GM12878 (cell line): Measurements from ENCODE around the gene PCDHB11. TPM values are rescaled to one million over a fixed set of nuclear protein-coding genes. Genes with fewer than 3 reads are reported as not detected.
"Not testable (repeated sequence)": the region's sequence is repeated elsewhere in the genome, so short reads cannot be mapped to it uniquely, and the experiment has no call there.

ENCODE experiments used
- ATAC-seq: fragments of 200-7000 bp; cut with Tn5 transposase; 3 replicates; pipeline ENCODE4 v1.9.1; 2020; ENCODE audit warnings: mild to moderate bottlenecking, moderate library complexity
- BruUV-seq: library from RNA; stranded (reverse); fragments of 400-500 nt; replicated peaks from 2 replicates; lab custom pipeline; 2021; lab: Mats Ljungman, UMichigan
- CTCF ChIA-PET: fragments of 300-600 bp; sonication (Branson Sonifier 250); formaldehyde crosslinking; extraction: SDS; loops from one replicate; lab custom pipeline; 2021; ENCODE audit warnings: inconsistent platforms; lab: Yijun Ruan, JAX
- POLR2A ChIA-PET: fragments of 350-600 bp; formaldehyde crosslinking; extraction: SDS; loops from one replicate; lab custom pipeline; 2021; ENCODE audit warnings: inconsistent platforms; lab: Charles Lee
- RAD21 ChIA-PET: fragments of 300-600 bp; sonication (Branson Sonifier 250); formaldehyde crosslinking; loops from one replicate; lab custom pipeline; 2023; ENCODE audit warnings: antibody characterized with exemption; ENCODE audit not compliant: unreplicated experiment; lab: Charles Lee
- SMC1A ChIA-PET: fragments of 300-600 bp; sonication (Branson Sonifier 250); formaldehyde crosslinking; loops from one replicate; lab custom pipeline; 2023; ENCODE audit not compliant: unreplicated experiment, uncharacterized antibody; lab: Charles Lee
- DNase-seq: peaks from one replicate; pipeline ENCODE4 v3.0.0-alpha.2; 2011; ENCODE audit warnings: low read depth, low spot score
- FAIRE-seq: peaks from 3 replicates; lab custom pipeline; 2011; peaks lifted over from hg19 to GRCh38; lab: Jason Lieb, UNC
- H2AFZ ChIP-seq: 2 replicates; pipeline ENCODE4 v1.6.0; 2011; ENCODE audit warnings: low read depth, low read length, control low read depth; ENCODE audit not compliant: control insufficient read depth
- H3K27ac ChIP-seq: 2 replicates; pipeline ENCODE4 v1.5.1; 2011; ENCODE audit warnings: control low read depth; ENCODE audit not compliant: control insufficient read depth, insufficient read depth
- H3K27me3 ChIP-seq, 2 experiments: replicated peaks in 1 of 2; 2 replicates each; pipeline versions ENCODE4 v1.6.0 to v1.6.1; 2011; ENCODE audit warnings: low read length in 1 of 2; ENCODE audit not compliant: control insufficient read depth in 2 of 2, insufficient read depth in 2 of 2
- H3K36me3 ChIP-seq, 2 experiments: 2 replicates each; pipeline ENCODE4 v1.5.1; 2011; ENCODE audit warnings: low read length in 1 of 2; ENCODE audit not compliant: control insufficient read depth in 2 of 2, insufficient read depth in 2 of 2
- H3K4me1 ChIP-seq: 2 replicates; pipeline ENCODE4 v1.6.1; 2011; ENCODE audit warnings: mild to moderate bottlenecking, low read length, moderate library complexity, mixed read lengths; ENCODE audit not compliant: control insufficient read depth, insufficient read depth
- H3K4me2 ChIP-seq: 2 replicates; pipeline ENCODE4 v1.6.0; 2011; ENCODE audit warnings: control low read depth; ENCODE audit not compliant: control insufficient read depth, insufficient read depth
- H3K4me3 ChIP-seq: fragments of 200-600 bp; sonication (generic); 2 replicates; pipeline ENCODE4 v1.5.1; 2016
- H3K79me2 ChIP-seq: 2 replicates; pipeline ENCODE4 v1.6.0; 2011; ENCODE audit warnings: low read length; ENCODE audit not compliant: control insufficient read depth, insufficient read depth
- H3K9ac ChIP-seq: 2 replicates; pipeline ENCODE4 v1.8.0; 2011; ENCODE audit warnings: low read length, control low read depth, mixed read lengths; ENCODE audit not compliant: control insufficient read depth, insufficient read depth
- H3K9me3 ChIP-seq: replicated peaks from 3 replicates; pipeline ENCODE4 v1.5.1; 2011; ENCODE audit warnings: mild to moderate bottlenecking, low read length; ENCODE audit not compliant: control insufficient read depth, insufficient read depth
- H4K20me1 ChIP-seq: 2 replicates; pipeline ENCODE4 v1.6.0; 2011; ENCODE audit not compliant: control insufficient read depth, insufficient read depth
- WGBS: methylation state at CpG from one replicate; pipeline ENCODE4 v1.1.6; 2016; ENCODE audit warnings: low lambda C conversion rate; ENCODE audit not compliant: insufficient replicate concordance, insufficient coverage; ENCODE audit errors: missing lambda C conversion rate; 5-methylcytosine and 5-hydroxymethylcytosine counted together
- in situ Hi-C: fragments of 300-500 bp; cut with MboI; formaldehyde crosslinking; loops from 9 replicates; pipeline ENCODE4 v1.14.3; 2018; ENCODE audit warnings: mixed read lengths
- intact Hi-C: fragments of 100-400 bp; cut with micrococcal nuclease; formaldehyde crosslinking; loops from one replicate; pipeline ENCODE4 v1.14.2; 2022; ENCODE audit not compliant: unreplicated experiment
- polyA plus RNA-seq, 11 experiments: library from polyadenylated mRNA; depleted of rRNA in 4 of 11; unstranded in 6 of 11; stranded (reverse) in 5 of 11; fragments of >200 nt; fragmentation: Nextera tagmentation in 4 of 11; fragmentation: Illumina TruSeq in 1 of 11; extraction: Ambion mirVana in 4 of 11; extraction: Trizol in 1 of 11; gene quantifications; 1 replicate in 1 of 11; 2 replicates in 10 of 11; pipeline versions ENCODE4 v1.2.1 to v1.2.3, GENCODE V29; 2011 to 2016; ENCODE audit warnings: inconsistent platforms in 2 of 11, missing spikeins in 2 of 11, low read depth in 1 of 11
- total RNA-seq, 4 experiments: library from RNA; depleted of rRNA in 3 of 4; stranded (reverse); fragments of >200 nt in 3 of 4; fragmentation: Illumina TruSeq in 1 of 4; extraction: Trizol in 1 of 4; gene quantifications; 2 replicates each; pipeline versions ENCODE4 v1.2.1 to v1.2.3, GENCODE V29; 2013 to 2021
- TF ChIP-seq, protein P1 (sequence below): fragments of 450-650 bp; IDR thresholded peaks from 2 replicates; pipeline ENCODE4 v1.6.1; 2016; ENCODE audit warnings: mild to moderate bottlenecking

PCDHB11 gene
- total and polyA plus RNA-seq, 10 of the 15 experiments (the other 5 are each of a cell fraction or from before 2014, with no cell fraction given), result not detected

DNA sequence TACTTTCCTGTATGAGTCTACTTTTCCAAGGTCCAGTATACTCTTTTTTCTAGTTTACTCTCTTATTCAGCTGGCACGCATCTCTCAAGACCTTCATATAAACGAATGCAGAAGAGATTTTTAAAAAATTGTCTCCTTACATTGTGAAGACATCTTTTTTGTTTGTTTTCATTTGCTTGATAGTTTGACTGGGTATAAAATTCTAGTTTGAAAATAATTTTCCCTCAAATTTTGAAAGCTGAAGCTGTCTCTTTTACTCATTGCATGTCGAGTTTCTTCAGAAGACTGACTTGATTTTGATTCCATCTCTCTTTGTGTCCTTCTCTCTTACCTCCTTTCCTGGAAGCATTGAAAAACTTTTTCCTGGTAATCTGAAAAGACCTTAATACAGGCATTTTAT, 3.1 kb upstream of the PCDHB11 start:
- ChIA-PET CTCF (no interaction called here), SMC1A (no interaction called here), RAD21 (no interaction called here), POLR2A (no interaction called here)
- ATAC-seq (no peak), DNase-seq (no peak), FAIRE-seq (no peak)
- Histone ChIP-seq H3K4me3 (no peak overlapping the region), H3K36me3 (no peaks in the 10 kb centered on the region), H3K9ac (no peak overlapping the region), H3K27me3 (no peaks in the 10 kb centered on the region), H3K27ac (no peak overlapping the region), H3K4me1 (no peaks in the 10 kb centered on the region), H4K20me1 (no peaks in the 10 kb centered on the region), H3K79me2 (no peaks in the 10 kb centered on the region), H3K4me2 (no peak overlapping the region), H3K9me3 (no peaks in the 10 kb centered on the region; the same call in 2 of the 3 replicates), H2AFZ (no peak overlapping the region)
- intact Hi-C loops (no loop called here), in situ Hi-C loops (no loop called here)
- BruUV-seq, result no TSS peak
- 0% methylated on average over 3 of the region's 3 CpGs for WGBS
- TF ChIP-seq, protein P1, sequence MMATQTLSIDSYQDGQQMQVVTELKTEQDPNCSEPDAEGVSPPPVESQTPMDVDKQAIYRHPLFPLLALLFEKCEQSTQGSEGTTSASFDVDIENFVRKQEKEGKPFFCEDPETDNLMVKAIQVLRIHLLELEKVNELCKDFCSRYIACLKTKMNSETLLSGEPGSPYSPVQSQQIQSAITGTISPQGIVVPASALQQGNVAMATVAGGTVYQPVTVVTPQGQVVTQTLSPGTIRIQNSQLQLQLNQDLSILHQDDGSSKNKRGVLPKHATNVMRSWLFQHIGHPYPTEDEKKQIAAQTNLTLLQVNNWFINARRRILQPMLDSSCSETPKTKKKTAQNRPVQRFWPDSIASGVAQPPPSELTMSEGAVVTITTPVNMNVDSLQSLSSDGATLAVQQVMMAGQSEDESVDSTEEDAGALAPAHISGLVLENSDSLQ, result no peak

DNA sequence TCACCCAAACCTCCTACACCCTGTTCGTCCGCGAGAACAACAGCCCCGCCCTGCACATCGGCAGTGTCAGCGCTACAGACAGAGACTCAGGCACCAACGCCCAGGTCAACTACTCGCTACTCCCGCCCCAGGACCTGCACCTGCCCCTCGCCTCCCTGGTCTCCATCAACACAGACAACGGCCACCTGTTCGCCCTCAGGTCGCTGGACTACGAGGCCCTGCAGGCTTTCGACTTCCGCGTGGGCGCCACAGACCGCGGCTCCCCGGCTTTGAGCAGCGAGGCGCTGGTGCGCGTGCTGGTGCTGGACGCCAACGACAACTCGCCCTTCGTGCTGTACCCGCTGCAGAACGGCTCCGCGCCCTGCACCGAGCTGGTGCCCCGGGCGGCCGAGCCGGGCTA, 1.7 kb downstream of the PCDHB11 start:
- H3K27ac ChIP-seq, SMC1A ChIA-PET, POLR2A ChIA-PET, H3K9me3 ChIP-seq, H3K27me3 ChIP-seq, CTCF ChIA-PET, H3K79me2 ChIP-seq, RAD21 ChIA-PET, BruUV-seq, H3K4me2 ChIP-seq, H3K9ac ChIP-seq, H3K4me1 ChIP-seq, intact Hi-C loops, ATAC-seq, FAIRE-seq, H3K36me3 ChIP-seq, H3K4me3 ChIP-seq, DNase-seq, H2AFZ ChIP-seq, H4K20me1 ChIP-seq: not testable (repeated sequence)
- 82% methylated on average over 26 of the region's 38 CpGs for WGBS
- in situ Hi-C loops, result loop anchor here (25.0 kb wide), 1 partner anchor 361 kb away; no protein-coding TSS in a partner anchor

DNA sequence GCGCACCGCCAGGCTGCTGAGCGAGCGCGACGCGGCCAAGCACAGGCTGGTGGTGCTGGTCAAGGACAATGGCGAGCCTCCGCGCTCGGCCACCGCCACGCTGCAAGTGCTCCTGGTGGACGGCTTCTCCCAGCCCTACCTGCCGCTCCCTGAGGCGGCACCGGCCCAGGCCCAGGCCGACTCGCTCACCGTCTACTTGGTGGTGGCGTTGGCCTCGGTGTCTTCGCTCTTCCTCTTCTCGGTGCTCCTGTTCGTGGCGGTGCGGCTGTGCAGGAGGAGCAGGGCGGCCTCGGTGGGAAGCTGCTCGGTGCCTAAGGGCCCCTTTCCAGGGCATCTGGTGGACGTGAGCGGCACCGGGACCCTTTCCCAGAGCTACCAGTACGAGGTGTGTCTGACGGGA, 2.2 kb downstream of the PCDHB11 start:
- CTCF ChIA-PET, H2AFZ ChIP-seq, RAD21 ChIA-PET, FAIRE-seq, BruUV-seq, H3K36me3 ChIP-seq, intact Hi-C loops, H4K20me1 ChIP-seq, H3K4me1 ChIP-seq, DNase-seq, H3K9me3 ChIP-seq, H3K9ac ChIP-seq, H3K27me3 ChIP-seq, H3K79me2 ChIP-seq, H3K4me3 ChIP-seq, H3K27ac ChIP-seq, ATAC-seq, H3K4me2 ChIP-seq, POLR2A ChIA-PET: not testable (repeated sequence)
- WGBS, result 71% methylated on average over 22 of the region's 35 CpGs
- in situ Hi-C loops, result loop anchor here (25.0 kb wide), 1 partner anchor 361 kb away; no protein-coding TSS in a partner anchor
- SMC1A ChIA-PET, result interaction anchor here (0.6 kb wide), 1 partner anchor 787 kb away, joined by 3 read pairs; no protein-coding TSS in a partner anchor
